Pancreas (tissue), 10 donors: Measurements from ENCODE around the gene ANXA1. TPM values are rescaled to one million over a fixed set of nuclear protein-coding genes. Genes with fewer than 3 reads are reported as not detected.

Experiments used
- ATAC-seq, 4 donors: fragments of 200-7000 bp; cut with Tn5 transposase; one replicate each; pipeline versions ENCODE4 v1.8.0 to v1.9.1; 2020; ENCODE audit warnings: mild to moderate bottlenecking in 4 of 4, moderate library complexity in 4 of 4
- DNase-seq, 6 donors: peaks; one replicate each; pipeline ENCODE4 v3.0.0-alpha.2; 2020
- FAIRE-seq: peaks from 2 replicates; lab custom pipeline; 2012; peaks lifted over from hg19 to GRCh38; lab: Jason Lieb, UNC
- H3K27ac ChIP-seq, 4 donors: fragments of 200-600 bp; sonication (generic); 1 replicate in 3 of 4; 2 replicates in 1 of 4; pipeline versions ENCODE4 v1.5.0 to v1.8.0; 2020
- H3K27me3 ChIP-seq, 4 donors: fragments of 200-600 bp; one replicate each; pipeline ENCODE4 v1.8.0; 2021
- H3K36me3 ChIP-seq, 3 donors: fragments of 200-600 bp; sonication (generic) in 1 of 3; one replicate each; pipeline versions ENCODE4 v1.5.0 to v1.8.0; 2020 to 2021
- H3K4me1 ChIP-seq, 3 donors: fragments of 200-600 bp; one replicate each; pipeline ENCODE4 v1.8.0; 2021
- H3K4me3 ChIP-seq, 4 donors: fragments of 200-600 bp; sonication (generic) in 2 of 4; one replicate each; pipeline versions ENCODE4 v1.5.0 to v1.8.0; 2020 to 2021
- H3K9me3 ChIP-seq, 4 donors: fragments of 200-600 bp; one replicate each; pipeline ENCODE4 v1.8.0; 2021
- WGBS, 2 donors: extraction: QIAGEN DNeasy Blood & Tissue Kit; methylation state at CpG; one replicate each; pipeline ENCODE4 v1.1.7; 2013; 5-methylcytosine and 5-hydroxymethylcytosine counted together
- intact Hi-C, 3 donors: fragments of 100-400 bp; cut with DNase I; formaldehyde crosslinking; loops; one replicate each; pipeline versions ENCODE4 v1.11.1 to v1.14.2; 2022
- polyA plus RNA-seq, 2 donors: library from polyadenylated mRNA; stranded (reverse); fragments of 200-250 nt; gene quantifications; one replicate each; pipeline ENCODE4 v1.2.3, GENCODE V29; 2013
- total RNA-seq, 6 donors: library from RNA; stranded (reverse); fragmentation: NEBNext Ultra II Directional in 4 of 6; extraction: Animal tissue kit (Norgen Biotek cat#: 25700) in 4 of 6; gene quantifications; one replicate each; pipeline versions ENCODE4 v1.2.1 to v1.2.4, GENCODE V29; 2021 to 2023
- TF ChIP-seq, protein P1 (sequence below), 4 donors: fragments of 200-600 bp; sonication (generic) in 3 of 4; IDR thresholded peaks; one replicate each; pipeline versions ENCODE4 v1.5.0 to v1.8.0; 2021; ENCODE audit warnings: antibody characterized with exemption in 4 of 4
- donor health status: healthy with polysubstance abuse.
- donor health status: DM: no; HTN: no; CAD: no; lungs with moderate emphysema.
- donor health status: DM: no; HTN: no; CAD: no.
- donor health status: control.
- donor health status: control.
- donor health status: Bipolar disorder and iron deficiency.
- donor health status: DM: yes; HTN: yes; CAD: no.
- donor health status: DM: no; HTN: no; CAD: no.
- donor health status: DM: no; HTN: no; CAD: no.
- donor health status: DM: yes; HTN: yes; CAD: no.

The ANXA1 gene
- total and polyA plus RNA-seq, 8 donors, result 4.6 to 36.6 (median 27.6) TPM

DNA sequence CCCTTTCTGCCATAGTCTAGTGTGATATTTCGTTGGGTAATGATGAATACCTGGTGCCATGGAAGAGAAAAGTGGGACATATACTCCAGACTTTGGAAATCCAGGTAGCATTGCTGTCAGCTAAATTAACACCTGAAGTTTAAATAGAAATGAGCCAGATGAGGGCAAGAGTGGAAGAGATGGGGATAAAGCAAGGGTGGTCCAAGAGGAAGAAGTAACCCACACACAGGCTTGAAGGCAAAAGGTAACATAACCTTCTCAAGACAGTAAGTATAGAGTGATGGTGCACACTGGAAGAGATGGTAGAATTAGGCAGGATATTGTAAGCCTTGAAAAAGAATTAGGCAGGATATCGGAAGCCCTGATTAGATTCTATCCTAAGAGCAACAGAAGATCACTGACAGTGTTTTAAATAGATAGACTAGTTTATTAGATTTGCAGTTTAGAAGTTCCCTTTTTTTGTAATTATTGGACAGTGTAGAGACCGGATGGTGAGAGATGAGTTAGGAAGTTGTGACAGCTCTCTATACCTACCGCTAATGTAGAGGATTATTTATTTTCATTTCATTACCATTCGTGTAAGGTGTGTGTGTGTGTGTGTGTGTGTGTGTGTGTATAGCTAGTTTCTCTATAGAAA lies 16.8 kb downstream of the ANXA1 start:
- Histone ChIP-seq H3K9me3 (no peaks in the 10 kb centered on the region), H3K4me3 (no peak overlapping the region), H3K36me3 (no peaks in the 10 kb centered on the region), H3K27me3 (no peaks in the 10 kb centered on the region), H3K4me1 (no peaks in the 10 kb centered on the region), H3K27ac (no peak overlapping the region)
- TF ChIP-seq, protein P1, sequence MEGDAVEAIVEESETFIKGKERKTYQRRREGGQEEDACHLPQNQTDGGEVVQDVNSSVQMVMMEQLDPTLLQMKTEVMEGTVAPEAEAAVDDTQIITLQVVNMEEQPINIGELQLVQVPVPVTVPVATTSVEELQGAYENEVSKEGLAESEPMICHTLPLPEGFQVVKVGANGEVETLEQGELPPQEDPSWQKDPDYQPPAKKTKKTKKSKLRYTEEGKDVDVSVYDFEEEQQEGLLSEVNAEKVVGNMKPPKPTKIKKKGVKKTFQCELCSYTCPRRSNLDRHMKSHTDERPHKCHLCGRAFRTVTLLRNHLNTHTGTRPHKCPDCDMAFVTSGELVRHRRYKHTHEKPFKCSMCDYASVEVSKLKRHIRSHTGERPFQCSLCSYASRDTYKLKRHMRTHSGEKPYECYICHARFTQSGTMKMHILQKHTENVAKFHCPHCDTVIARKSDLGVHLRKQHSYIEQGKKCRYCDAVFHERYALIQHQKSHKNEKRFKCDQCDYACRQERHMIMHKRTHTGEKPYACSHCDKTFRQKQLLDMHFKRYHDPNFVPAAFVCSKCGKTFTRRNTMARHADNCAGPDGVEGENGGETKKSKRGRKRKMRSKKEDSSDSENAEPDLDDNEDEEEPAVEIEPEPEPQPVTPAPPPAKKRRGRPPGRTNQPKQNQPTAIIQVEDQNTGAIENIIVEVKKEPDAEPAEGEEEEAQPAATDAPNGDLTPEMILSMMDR (IDR thresholded peaks at IDR 0.05), result no peak
- intact Hi-C loops, result no loop called here
- no peak for FAIRE-seq
- WGBS, 2 donors, result 63 to 66% methylated on average over 5 of the region's 5 CpGs
- DNase-seq, result no peak
- no peak for ATAC-seq

- ATAC-seq, result no peak
- 94 to 97% methylated on average over 3 of the region's 3 CpGs for WGBS, 2 donors
- H3K27ac ChIP-seq, result no peak overlapping the region
- no peak for FAIRE-seq
- H3K36me3 ChIP-seq, result no peaks in the 10 kb centered on the region
- H3K9me3 ChIP-seq, result no peaks in the 10 kb centered on the region
- no peak overlapping the region for H3K4me3 ChIP-seq
- intact Hi-C loops, result loop anchor here in 1 of 3 donors (10.0 kb wide), 1 partner anchor 76 kb away; no protein-coding TSS in a partner anchor
- DNase-seq, result no peak
- H3K4me1 ChIP-seq, result no peaks in the 10 kb centered on the region
- H3K27me3 ChIP-seq, result no peaks in the 10 kb centered on the region
- TF ChIP-seq, protein P1 (IDR thresholded peaks at IDR 0.05), result no peak
These were observed 18.7 kb downstream of the ANXA1 start for GRCh38 chr9:73170185-73170957.

GRCh38 chr9:73172901-73173215 lies 21.2 kb downstream of the ANXA1 start:
- intact Hi-C loops, result loop anchor here in 1 of 3 donors (10.0 kb wide), 1 partner anchor 78 kb away; no protein-coding TSS in a partner anchor
- FAIRE-seq, result no peak
- H3K27me3 ChIP-seq, result no peaks in the 10 kb centered on the region
- no peak for DNase-seq
- H3K36me3 ChIP-seq, result no peaks in the 10 kb centered on the region
- no peak overlapping the region for H3K27ac ChIP-seq
- 59 to 64% methylated on average over 3 of the region's 3 CpGs for WGBS, 2 donors
- no peak overlapping the region for H3K4me3 ChIP-seq
- TF ChIP-seq, protein P1 (IDR thresholded peaks at IDR 0.05), result no peak
- no peaks in the 10 kb centered on the region for H3K9me3 ChIP-seq
- H3K4me1 ChIP-seq, result no peaks in the 10 kb centered on the region
- ATAC-seq, result no peak

GRCh38 chr9:73173557-73174329 lies 22.1 kb downstream of the ANXA1 start:
- TF ChIP-seq, protein P1 (IDR thresholded peaks at IDR 0.05), result no peak
- Histone ChIP-seq H3K27ac (no peak overlapping the region), H3K4me1 (no peaks in the 10 kb centered on the region), H3K9me3 (no peaks in the 10 kb centered on the region), H3K27me3 (no peaks in the 10 kb centered on the region), H3K36me3 (no peaks in the 10 kb centered on the region), H3K4me3 (no peak overlapping the region)
- FAIRE-seq, result no peak
- DNase-seq, result no peak
- intact Hi-C loops, result loop anchor here in 1 of 3 donors (10.0 kb wide), 1 partner anchor 79 kb away; no protein-coding TSS in a partner anchor
- ATAC-seq, result no peak
- whole genome bisulfite sequencing, 2 donors, result 73 to 78% methylated on average over 3 of the region's 3 CpGs
